Lung (tissue), 16 donors: ENCODE results near the gene KTI12. TPM values are rescaled to one million over a fixed set of nuclear protein-coding genes. Genes with fewer than 3 reads are reported as not detected.
"Not testable (repeated sequence)": the region's sequence is repeated elsewhere in the genome, so short reads cannot be mapped to it uniquely, and the experiment has no call there.

Source experiments
- ATAC-seq: fragments of 200-7000 bp; cut with Tn5 transposase; one replicate; pipeline ENCODE4 v1.9.1; 2020; ENCODE audit warnings: moderate number of reproducible peaks; ENCODE audit not compliant: insufficient read depth, low FRiP score
- DNase-seq, 3 donors: peaks; one replicate each; pipeline ENCODE4 v3.0.0-alpha.2; 2013 to 2017
- H3K27ac ChIP-seq, 2 donors: one replicate each; pipeline ENCODE4 v1.5.1; 2013; ENCODE audit warnings: mild to moderate bottlenecking in 2 of 2, moderate library complexity in 2 of 2, control low read depth in 1 of 2, inconsistent platforms in 1 of 2, low read depth in 1 of 2, low read length in 1 of 2
- H3K27me3 ChIP-seq, 3 donors: one replicate each; pipeline ENCODE4 v1.5.1; 2013; ENCODE audit warnings: low read length in 2 of 3; ENCODE audit not compliant: control insufficient read depth in 3 of 3, insufficient read depth in 3 of 3
- H3K36me3 ChIP-seq, 4 donors: one replicate each; pipeline ENCODE4 v1.5.1; 2013; ENCODE audit warnings: low read length in 4 of 4, mild to moderate bottlenecking in 1 of 4, moderate library complexity in 1 of 4; ENCODE audit not compliant: control insufficient read depth in 4 of 4, insufficient read depth in 4 of 4
- H3K4me1 ChIP-seq, 5 donors: one replicate each; pipeline ENCODE4 v1.5.1; 2013; ENCODE audit warnings: low read length in 5 of 5, mild to moderate bottlenecking in 2 of 5, moderate library complexity in 1 of 5; ENCODE audit not compliant: control insufficient read depth in 5 of 5, insufficient read depth in 5 of 5
- H3K4me3 ChIP-seq: one replicate; pipeline ENCODE4 v1.5.1; 2013; ENCODE audit warnings: mild to moderate bottlenecking, control low read depth, moderate library complexity
- H3K9ac ChIP-seq, 2 donors: one replicate each; pipeline ENCODE4 v1.5.1; 2013; ENCODE audit warnings: low read length in 2 of 2, control low read depth in 1 of 2; ENCODE audit not compliant: insufficient read depth in 1 of 2
- H3K9me3 ChIP-seq, 4 donors: one replicate each; pipeline ENCODE4 v1.5.1; 2013; ENCODE audit warnings: low read length in 3 of 4, mild to moderate bottlenecking in 1 of 4, moderate library complexity in 1 of 4; ENCODE audit not compliant: control insufficient read depth in 4 of 4, insufficient read depth in 3 of 4
- CTCF ChIP-seq: IDR thresholded peaks from 2 replicates; pipeline ENCODE4 v1.5.1; 2012; ENCODE audit warnings: mild to moderate bottlenecking; ENCODE audit errors: control extremely low read depth, extremely low read depth
- WGBS, 2 donors: extraction: QIAGEN DNeasy Blood & Tissue Kit; methylation state at CpG; one replicate each; pipeline ENCODE4 v1.1.7; 2013; 5-methylcytosine and 5-hydroxymethylcytosine counted together
- long read RNA-seq, 5 donors: transcript quantifications; one replicate each; lab custom pipeline, GENCODE V29; 2026
- polyA plus RNA-seq, 2 donors: library from polyadenylated mRNA; stranded (reverse); fragments of 200-250 nt; gene quantifications; one replicate each; pipeline ENCODE4 v1.2.1, GENCODE V29; 2013
- total RNA-seq, 2 donors: library from RNA; depleted of rRNA in 1 of 2; stranded (reverse); fragments of >200 nt in 1 of 2; gene quantifications; one replicate each; pipeline ENCODE4 v1.2.1, GENCODE V29; 2014 to 2021
- donor health status: control.
- donor health status: control.
- donor health status: Bipolar disorder and iron deficiency.
- donor health status: healthy.
- donor health status: DM: yes; HTN: yes; CAD: no.

The KTI12 gene
- total RNA-seq (1 to 10 TPM; 4.8 to 8.5 TPM), polyA plus RNA-seq (10 to 100 TPM in 1 of 2 donors, 1 to 10 TPM in 1; 6.5 to 11.3 TPM)
- long read RNA-seq, donor 1, transcript KTI12-201 (1 exons, 1,714 nt) = major isoform, 13 of 13 reads
- long read RNA-seq, donor 1, partial matches to known transcripts = 0 of 13 reads
- long read RNA-seq, donor 1, other reads (novel, unspliced or antisense) = 0 of 13 reads
- long read RNA-seq, donor 2, partial matches to known transcripts = 0 of 3 reads
- long read RNA-seq, donor 2, other reads (novel, unspliced or antisense) = 0 of 3 reads
- long read RNA-seq, donor 3, partial matches to known transcripts = 0 of 4 reads
- long read RNA-seq, donor 3, other reads (novel, unspliced or antisense) = 0 of 4 reads
- long read RNA-seq, donor 4, transcript KTI12-201 (1 exons, 1,714 nt) = major isoform, 5 of 5 reads
- long read RNA-seq, donor 4, partial matches to known transcripts = 0 of 5 reads
- long read RNA-seq, donor 4, other reads (novel, unspliced or antisense) = 0 of 5 reads
- long read RNA-seq, donor 5, transcript KTI12-201 (1 exons, 1,714 nt) = major isoform, 16 of 16 reads
- long read RNA-seq, donor 5, partial matches to known transcripts = 0 of 16 reads
- long read RNA-seq, donor 5, other reads (novel, unspliced or antisense) = 0 of 16 reads

- H3K36me3 ChIP-seq = peaks cover 2 to 10% (median 3%) of the 10 kb centered on the region in 4 donors
- H3K4me3 ChIP-seq = peak within 1 kb of the TSS; percentile 94
- WGBS, 2 donors = 2 to 3% methylated on average over 77 to 78 of the region's 78 CpGs
- TF ChIP-seq CTCF = no peak
- DNase-seq = peak; percentile 92 to 96 (median 94)
- ATAC-seq = peak; percentile 92
- peak within 1 kb of the TSS; percentile 89 to 97 for H3K27ac ChIP-seq
- H3K9ac ChIP-seq = peak within 1 kb of the TSS; percentile 59 to 94
- H3K9me3 ChIP-seq = no peaks in the 10 kb centered on the region
- H3K4me1 ChIP-seq = peaks cover 7 to 18% (median 8%) of the 10 kb centered on the region in 5 donors
- H3K27me3 ChIP-seq = no peaks in the 10 kb centered on the region
Observed at GRCh38 chr1:52033190-52034049, at the start of gene KTI12. Gene KTI12, minus strand, starts transcription at chr1:52033810. Its CDS starts 49 bp downstream, at chr1:52033761.

DNA sequence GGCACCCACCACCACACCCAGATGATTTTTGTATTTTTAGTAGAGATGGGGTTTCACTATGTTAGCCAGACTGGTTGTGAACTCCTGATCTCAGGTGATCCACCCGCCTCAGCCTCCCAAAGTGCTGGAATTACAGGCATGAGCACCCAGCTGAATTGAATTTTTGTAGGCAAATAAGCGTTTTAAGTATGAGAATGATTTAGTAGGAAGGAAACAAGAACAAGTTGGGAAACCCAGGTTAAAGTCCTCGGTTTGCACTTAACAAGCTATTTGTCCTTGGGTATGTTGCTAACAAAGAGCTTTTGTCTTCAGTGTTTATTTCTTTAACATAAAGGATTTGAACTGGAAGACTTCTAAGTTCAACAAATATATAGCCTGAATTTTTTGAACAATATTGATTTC, 46.4 kb upstream of the KTI12 start:
- Histone ChIP-seq H3K27ac (no peak overlapping the region), H3K4me3 (no peak overlapping the region), H3K9me3 (no peaks in the 10 kb centered on the region), H3K27me3 (no peaks in the 10 kb centered on the region), H3K36me3 (peaks cover 0 to 9% (median 5%) of the 10 kb centered on the region in 4 donors), H3K4me1 (no peaks in the 10 kb centered on the region), H3K9ac (no peak overlapping the region)
- TF ChIP-seq CTCF = no peak
- ATAC-seq (no peak), DNase-seq (peak in 1 of 3 donors; percentile 7)
- WGBS, 2 donors = 74 to 76% methylated on average over 3 of the region's 3 CpGs

GRCh38 chr1:52077277-52077676, 43.7 kb upstream of the KTI12 start:
- not testable (repeated sequence) for H3K27ac ChIP-seq, H3K4me1 ChIP-seq, H3K4me3 ChIP-seq, H3K9ac ChIP-seq, DNase-seq, H3K27me3 ChIP-seq, H3K9me3 ChIP-seq, H3K36me3 ChIP-seq, ATAC-seq
- 84 to 87% methylated on average over 6 of the region's 6 CpGs for WGBS, 2 donors
